Ovary (tissue), 3 donors: ENCODE results near the gene SPATA2L.

Experiments
- EP300 ChIP-seq: sonication (generic); formaldehyde crosslinking; IDR thresholded peaks from one replicate; pipeline ENCODE4 v1.6.1; 2017; ENCODE audit warnings: antibody characterized with exemption
- POLR2A ChIP-seq: fragments of 450-650 bp; IDR thresholded peaks from one replicate; pipeline ENCODE4 v1.6.1; 2017; ENCODE audit warnings: antibody characterized with exemption, mild to moderate bottlenecking, moderate library complexity
- TF ChIP-seq, protein P1 (sequence below), 3 donors: fragments of 450-650 bp in 2 of 3; fragments of 200-600 bp in 1 of 3; IDR thresholded peaks; one replicate each; pipeline versions ENCODE4 v1.5.1 to v1.8.0; 2016 to 2022; ENCODE audit warnings: antibody characterized with exemption in 3 of 3, mild to moderate bottlenecking in 1 of 3
- donor health status: DM: no; HTN: no; CAD: no.

GRCh38 chr16:89720551-89720812, 19.0 kb upstream of the SPATA2L start:
- TF ChIP-seq EP300 (no peak), POLR2A (no peak)
- TF ChIP-seq, protein P1, sequence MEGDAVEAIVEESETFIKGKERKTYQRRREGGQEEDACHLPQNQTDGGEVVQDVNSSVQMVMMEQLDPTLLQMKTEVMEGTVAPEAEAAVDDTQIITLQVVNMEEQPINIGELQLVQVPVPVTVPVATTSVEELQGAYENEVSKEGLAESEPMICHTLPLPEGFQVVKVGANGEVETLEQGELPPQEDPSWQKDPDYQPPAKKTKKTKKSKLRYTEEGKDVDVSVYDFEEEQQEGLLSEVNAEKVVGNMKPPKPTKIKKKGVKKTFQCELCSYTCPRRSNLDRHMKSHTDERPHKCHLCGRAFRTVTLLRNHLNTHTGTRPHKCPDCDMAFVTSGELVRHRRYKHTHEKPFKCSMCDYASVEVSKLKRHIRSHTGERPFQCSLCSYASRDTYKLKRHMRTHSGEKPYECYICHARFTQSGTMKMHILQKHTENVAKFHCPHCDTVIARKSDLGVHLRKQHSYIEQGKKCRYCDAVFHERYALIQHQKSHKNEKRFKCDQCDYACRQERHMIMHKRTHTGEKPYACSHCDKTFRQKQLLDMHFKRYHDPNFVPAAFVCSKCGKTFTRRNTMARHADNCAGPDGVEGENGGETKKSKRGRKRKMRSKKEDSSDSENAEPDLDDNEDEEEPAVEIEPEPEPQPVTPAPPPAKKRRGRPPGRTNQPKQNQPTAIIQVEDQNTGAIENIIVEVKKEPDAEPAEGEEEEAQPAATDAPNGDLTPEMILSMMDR (IDR thresholded peaks at IDR 0.05) = no peak
